ENCODE measurements around the gene CCDC106. TPM values are rescaled to one million over a fixed set of nuclear protein-coding genes. Genes with fewer than 3 reads are reported as not detected.

CCDC106 gene
- total RNA-seq, 1 donor from 2014 or later, result 18.9 TPM

DNA sequence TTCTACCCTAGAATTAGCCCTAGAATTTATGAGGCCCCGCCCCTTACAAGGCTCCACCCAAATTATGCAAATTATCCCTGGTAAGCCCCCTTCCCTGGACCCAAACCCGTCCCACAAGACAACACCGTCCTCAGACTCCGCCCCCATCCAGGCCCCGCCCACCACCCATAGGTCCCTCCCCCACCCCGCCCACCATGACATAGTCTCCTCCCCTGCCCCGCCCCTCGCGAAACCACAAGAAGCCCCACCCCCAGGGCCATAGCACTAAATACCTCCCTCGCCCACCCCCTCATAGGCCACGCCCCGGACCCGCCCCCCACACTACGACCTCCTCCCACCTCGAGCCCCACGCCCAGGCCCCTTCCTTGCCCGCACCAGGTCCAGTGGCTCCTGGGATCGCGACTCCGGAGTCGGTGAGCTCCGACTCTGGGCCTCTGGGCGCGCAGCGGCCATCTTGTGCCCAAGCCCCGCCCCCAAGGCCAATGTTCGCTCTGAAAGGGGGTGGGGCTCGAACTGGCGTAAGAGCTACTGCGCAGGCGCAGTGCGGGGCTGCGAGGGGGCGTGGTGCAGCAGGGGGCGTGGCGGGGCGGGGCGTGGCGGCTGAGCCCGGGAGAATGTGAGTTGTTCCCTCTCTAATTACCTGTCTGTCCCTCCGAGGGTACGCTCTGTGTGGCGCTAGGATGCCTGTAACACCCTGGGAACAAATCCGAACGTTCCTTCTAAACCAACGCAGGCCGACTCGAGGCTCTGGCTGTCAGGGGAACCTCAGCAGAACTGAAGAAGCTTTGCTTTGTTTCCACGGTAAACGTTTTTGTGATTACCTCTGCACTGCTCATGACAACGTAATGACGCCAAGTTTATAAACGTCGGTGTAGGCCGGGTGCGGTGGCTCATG is 23.7 kb upstream of the CCDC106 start, which contains the start of gene ZNF784:
Gene ZNF784 (minus strand): TSS at position 458 of the 895 bp plus-strand sequence. CDS start 5 bp downstream, at position 453.
- Mint-ChIP-seq H3K9me3 (peaks cover 3% of the 10 kb centered on the region), H3K36me3 (ENCODE audit: low read depth) (peaks cover 11% of the 10 kb centered on the region), H3K4me3 (peak within 1 kb of the TSS; percentile 92), H3K4me1 (peaks cover 20% of the 10 kb centered on the region), H3K27ac (ENCODE audit: unreplicated experiment) (peak within 1 kb of the TSS; percentile 99), H3K27me3 (ENCODE audit: low read depth) (peaks cover 5% of the 10 kb centered on the region)
- peak; percentile 96 for DNase-seq (ENCODE audit: low read depth, low spot score)
- TF ChIP-seq, protein P1, sequence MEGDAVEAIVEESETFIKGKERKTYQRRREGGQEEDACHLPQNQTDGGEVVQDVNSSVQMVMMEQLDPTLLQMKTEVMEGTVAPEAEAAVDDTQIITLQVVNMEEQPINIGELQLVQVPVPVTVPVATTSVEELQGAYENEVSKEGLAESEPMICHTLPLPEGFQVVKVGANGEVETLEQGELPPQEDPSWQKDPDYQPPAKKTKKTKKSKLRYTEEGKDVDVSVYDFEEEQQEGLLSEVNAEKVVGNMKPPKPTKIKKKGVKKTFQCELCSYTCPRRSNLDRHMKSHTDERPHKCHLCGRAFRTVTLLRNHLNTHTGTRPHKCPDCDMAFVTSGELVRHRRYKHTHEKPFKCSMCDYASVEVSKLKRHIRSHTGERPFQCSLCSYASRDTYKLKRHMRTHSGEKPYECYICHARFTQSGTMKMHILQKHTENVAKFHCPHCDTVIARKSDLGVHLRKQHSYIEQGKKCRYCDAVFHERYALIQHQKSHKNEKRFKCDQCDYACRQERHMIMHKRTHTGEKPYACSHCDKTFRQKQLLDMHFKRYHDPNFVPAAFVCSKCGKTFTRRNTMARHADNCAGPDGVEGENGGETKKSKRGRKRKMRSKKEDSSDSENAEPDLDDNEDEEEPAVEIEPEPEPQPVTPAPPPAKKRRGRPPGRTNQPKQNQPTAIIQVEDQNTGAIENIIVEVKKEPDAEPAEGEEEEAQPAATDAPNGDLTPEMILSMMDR (conservative IDR thresholded peaks at IDR 0.05), result no peak

DNA sequence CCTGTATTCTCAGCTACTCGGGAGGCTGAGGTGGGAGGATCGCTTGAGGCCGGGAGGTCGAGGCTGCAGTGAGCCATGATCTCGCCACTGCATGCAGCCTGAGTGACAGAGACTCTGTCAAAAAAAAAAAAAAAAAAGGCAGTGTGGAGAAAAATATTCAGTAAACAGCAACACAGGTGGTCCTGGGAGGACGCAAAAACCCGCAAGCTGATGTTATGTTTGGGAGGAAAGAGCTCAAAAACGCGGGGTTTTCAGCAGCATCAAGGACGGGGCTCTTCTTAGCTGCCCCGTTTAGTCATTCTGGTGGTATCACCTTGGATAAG is 23.0 kb upstream of the CCDC106 start:
- H3K36me3 Mint-ChIP-seq (ENCODE audit: low read depth), result peaks cover 11% of the 10 kb centered on the region
- H3K4me1 Mint-ChIP-seq, result peaks cover 20% of the 10 kb centered on the region

DNA sequence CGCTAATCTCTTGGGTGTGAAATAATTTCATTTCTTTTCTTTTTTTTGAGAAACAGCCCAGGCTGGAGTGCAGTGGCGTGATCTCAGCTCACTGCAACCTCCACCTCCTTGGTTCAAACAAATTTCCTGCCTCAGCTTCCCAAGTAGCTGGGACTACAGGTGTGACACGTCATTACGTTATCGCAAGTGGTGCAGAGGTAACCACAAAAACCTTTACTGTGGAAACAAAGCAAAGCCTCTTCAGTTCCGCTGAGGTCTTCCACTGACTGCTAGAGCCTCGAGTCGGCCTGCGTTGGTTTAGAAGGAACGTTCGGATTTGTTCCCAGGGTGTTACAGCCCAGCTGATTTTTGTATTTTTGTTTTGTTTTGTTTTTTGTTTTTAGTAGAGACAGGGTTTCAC is 21.7 kb upstream of the CCDC106 start:
- TF ChIP-seq, protein P1 (conservative IDR thresholded peaks at IDR 0.05), result no peak
- peaks cover 7% of the 10 kb centered on the region for H3K36me3 Mint-ChIP-seq (ENCODE audit: low read depth)
- H3K4me3 Mint-ChIP-seq, result peak overlapping the region; percentile 44
- peaks cover 20% of the 10 kb centered on the region for H3K4me1 Mint-ChIP-seq
- H3K27ac Mint-ChIP-seq (ENCODE audit: unreplicated experiment), result no peak overlapping the region
- DNase-seq (ENCODE audit: low read depth, low spot score), result no peak
- H3K27me3 Mint-ChIP-seq (ENCODE audit: low read depth), result peaks cover 5% of the 10 kb centered on the region
- H3K9me3 Mint-ChIP-seq, result peaks cover 3% of the 10 kb centered on the region

More for the DNA sequence above, 23.0 kb upstream of the CCDC106 start:
- Mint-ChIP-seq H3K4me3 (peak overlapping the region; percentile 92), H3K27ac (ENCODE audit: unreplicated experiment) (peak overlapping the region; percentile 99), H3K27me3 (ENCODE audit: low read depth) (peaks cover 5% of the 10 kb centered on the region), H3K9me3 (peaks cover 3% of the 10 kb centered on the region)
- no peak for DNase-seq (ENCODE audit: low read depth, low spot score)
- TF ChIP-seq, protein P1 (conservative IDR thresholded peaks at IDR 0.05), result no peak

DNA sequence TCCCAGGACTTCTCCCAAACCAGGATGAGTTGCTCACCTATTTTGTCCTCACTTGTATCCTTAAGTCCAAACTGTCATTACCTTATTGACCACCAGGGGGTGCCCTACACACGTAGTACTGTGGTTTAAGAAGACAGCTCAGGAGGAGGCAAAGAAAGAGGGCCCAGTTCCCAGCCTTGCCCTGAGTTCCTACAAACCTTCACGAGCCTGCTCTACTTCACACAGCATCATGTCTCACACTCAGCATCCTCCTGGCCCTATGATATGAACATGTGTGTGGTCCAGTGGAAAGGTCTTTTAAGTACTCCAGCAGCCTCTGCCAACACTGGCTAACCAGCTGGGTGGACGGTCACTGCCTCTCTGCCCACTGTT is 15.6 kb upstream of the CCDC106 start:
- Mint-ChIP-seq H3K9me3 (no peaks in the 10 kb centered on the region), H3K4me1 (peaks cover 33% of the 10 kb centered on the region), H3K4me3 (peak overlapping the region; percentile 78), H3K36me3 (ENCODE audit: low read depth) (no peaks in the 10 kb centered on the region), H3K27ac (ENCODE audit: unreplicated experiment) (no peak overlapping the region), H3K27me3 (ENCODE audit: low read depth) (no peaks in the 10 kb centered on the region)
- TF ChIP-seq, protein P1 (conservative IDR thresholded peaks at IDR 0.05), result peak; percentile 86
- DNase-seq (ENCODE audit: low read depth, low spot score), result peak; percentile 94

DNA sequence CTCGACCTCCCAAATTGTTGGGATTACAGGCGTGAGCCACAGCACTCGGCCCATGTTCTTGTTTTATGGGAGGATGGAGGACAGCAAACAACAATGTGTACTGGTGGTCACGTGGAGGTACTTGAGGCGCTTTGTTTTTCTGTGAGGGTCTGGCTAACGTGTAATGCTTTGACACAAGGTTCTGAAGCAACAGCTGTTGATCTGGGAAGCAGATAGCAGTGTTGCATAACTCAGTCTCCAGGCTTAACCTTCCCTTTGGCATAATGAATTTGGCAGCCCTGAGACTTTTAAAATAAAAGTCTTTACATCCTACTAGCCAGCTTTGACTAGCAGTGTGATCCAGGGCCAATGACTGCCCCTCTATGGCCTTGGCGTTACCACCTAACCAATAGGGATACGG is 14.2 kb upstream of the CCDC106 start:
- Mint-ChIP-seq H3K4me1 (peaks cover 39% of the 10 kb centered on the region), H3K27ac (ENCODE audit: unreplicated experiment) (no peak overlapping the region), H3K27me3 (ENCODE audit: low read depth) (no peaks in the 10 kb centered on the region), H3K9me3 (no peaks in the 10 kb centered on the region), H3K4me3 (peak overlapping the region; percentile 96), H3K36me3 (ENCODE audit: low read depth) (peaks cover 4% of the 10 kb centered on the region)
- TF ChIP-seq, protein P1 (conservative IDR thresholded peaks at IDR 0.05), result no peak
- DNase-seq (ENCODE audit: low read depth, low spot score), result no peak

Measured in neural crest cell (in vitro differentiated cells).